ENCODE measurements around the gene DRC7.

The DRC7 gene

GRCh38 chr16:57661936-57662906 is 32.4 kb upstream of the DRC7 start:
- TF ChIP-seq, protein P1, sequence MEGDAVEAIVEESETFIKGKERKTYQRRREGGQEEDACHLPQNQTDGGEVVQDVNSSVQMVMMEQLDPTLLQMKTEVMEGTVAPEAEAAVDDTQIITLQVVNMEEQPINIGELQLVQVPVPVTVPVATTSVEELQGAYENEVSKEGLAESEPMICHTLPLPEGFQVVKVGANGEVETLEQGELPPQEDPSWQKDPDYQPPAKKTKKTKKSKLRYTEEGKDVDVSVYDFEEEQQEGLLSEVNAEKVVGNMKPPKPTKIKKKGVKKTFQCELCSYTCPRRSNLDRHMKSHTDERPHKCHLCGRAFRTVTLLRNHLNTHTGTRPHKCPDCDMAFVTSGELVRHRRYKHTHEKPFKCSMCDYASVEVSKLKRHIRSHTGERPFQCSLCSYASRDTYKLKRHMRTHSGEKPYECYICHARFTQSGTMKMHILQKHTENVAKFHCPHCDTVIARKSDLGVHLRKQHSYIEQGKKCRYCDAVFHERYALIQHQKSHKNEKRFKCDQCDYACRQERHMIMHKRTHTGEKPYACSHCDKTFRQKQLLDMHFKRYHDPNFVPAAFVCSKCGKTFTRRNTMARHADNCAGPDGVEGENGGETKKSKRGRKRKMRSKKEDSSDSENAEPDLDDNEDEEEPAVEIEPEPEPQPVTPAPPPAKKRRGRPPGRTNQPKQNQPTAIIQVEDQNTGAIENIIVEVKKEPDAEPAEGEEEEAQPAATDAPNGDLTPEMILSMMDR (conservative IDR thresholded peaks at IDR 0.05) = no peak
- H3K27ac ChIP-seq = no peak overlapping the region

DNA sequence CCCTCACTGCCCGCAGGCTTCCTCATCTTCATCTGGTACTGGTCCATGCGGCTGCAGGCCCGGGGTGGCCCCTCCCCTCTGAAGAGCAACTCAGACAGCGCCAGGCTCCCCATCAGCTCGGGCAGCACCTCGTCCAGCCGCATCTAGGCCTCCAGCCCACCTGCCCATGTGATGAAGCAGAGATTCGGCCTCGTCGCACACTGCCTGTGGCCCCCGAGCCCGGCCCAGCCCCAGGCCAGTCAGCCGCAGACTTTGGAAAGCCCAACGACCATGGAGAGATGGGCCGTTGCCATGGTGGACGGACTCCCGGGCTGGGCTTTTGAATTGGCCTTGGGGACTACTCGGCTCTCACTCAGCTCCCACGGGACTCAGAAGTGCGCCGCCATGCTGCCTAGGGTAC is 31.2 kb upstream of the DRC7 start:
- no peak overlapping the region for H3K27ac ChIP-seq
- TF ChIP-seq, protein P1 (conservative IDR thresholded peaks at IDR 0.05) = no peak

GRCh38 chr16:57663917-57664661 is 30.5 kb upstream of the DRC7 start:
- TF ChIP-seq, protein P1 (conservative IDR thresholded peaks at IDR 0.05) = no peak
- no peak overlapping the region for H3K27ac ChIP-seq

- TF ChIP-seq, protein P1 (conservative IDR thresholded peaks at IDR 0.05) = no peak
- H3K27ac ChIP-seq = no peak overlapping the region
These were observed 30.0 kb upstream of the DRC7 start for GRCh38 chr16:57664662-57665025.

- TF ChIP-seq, protein P1 (conservative IDR thresholded peaks at IDR 0.05) = no peak
- H3K27ac ChIP-seq = no peak overlapping the region
These were observed 29.1 kb upstream of the DRC7 start for GRCh38 chr16:57665541-57665940.

DNA sequence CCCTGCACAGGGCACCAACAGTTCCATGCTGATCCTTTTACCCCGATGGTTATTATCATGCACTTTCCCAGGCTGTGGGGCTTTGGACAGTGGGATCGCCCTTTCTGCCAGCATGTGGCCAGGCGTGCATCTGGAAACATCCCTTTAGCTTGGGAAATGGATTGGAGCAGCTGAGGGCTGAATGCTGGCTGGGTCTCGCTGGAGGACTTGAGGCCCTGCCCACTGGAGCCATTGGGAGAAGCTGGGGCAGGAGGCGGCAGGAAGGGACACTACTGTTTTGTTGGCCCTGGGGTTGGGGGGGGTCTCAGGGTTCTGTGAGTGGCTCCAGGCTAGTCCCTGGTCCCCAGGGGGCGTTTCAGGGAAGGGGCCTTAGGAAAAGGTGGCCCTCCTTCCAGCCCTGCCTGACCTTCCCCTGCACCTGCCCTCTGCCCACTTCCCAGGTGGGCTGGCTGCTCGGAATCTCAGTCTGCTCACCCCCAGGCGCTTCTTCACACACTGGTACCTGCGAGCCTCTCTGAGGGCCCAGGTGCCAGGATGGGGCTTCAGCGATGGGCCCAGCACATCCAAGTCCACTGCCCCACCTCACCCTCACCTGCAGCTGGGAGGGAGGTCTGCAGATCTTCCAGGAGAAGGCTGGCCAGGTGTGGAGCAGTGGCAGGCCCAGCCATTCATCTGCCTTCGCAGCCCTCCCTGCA is 28.1 kb upstream of the DRC7 start:
- no peak overlapping the region for H3K27ac ChIP-seq
- TF ChIP-seq, protein P1 (conservative IDR thresholded peaks at IDR 0.05) = no peak

DNA sequence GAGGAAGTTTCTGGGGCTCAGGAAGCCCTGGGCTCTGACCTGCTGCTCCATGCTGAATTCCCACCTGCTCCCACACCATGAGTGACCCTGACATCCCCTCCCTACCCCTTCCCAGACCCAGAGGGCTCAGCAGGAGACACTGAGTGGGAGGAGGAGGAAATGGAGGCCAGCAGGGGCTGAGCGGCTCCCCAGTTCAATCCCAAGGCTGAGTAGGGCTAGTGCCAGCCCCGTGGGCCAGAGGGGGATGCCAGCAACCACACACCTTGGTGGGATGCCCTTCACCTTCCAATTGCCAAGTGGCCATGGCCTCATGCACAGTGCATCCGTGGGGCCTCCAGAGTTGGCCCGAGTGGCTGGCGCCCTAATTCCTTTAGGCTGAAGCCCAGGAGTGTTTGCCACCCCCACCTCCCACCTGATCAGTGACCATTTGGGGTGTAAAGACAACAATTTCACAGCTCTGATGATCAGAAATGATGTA is 27.5 kb upstream of the DRC7 start:
- TF ChIP-seq, protein P1 (conservative IDR thresholded peaks at IDR 0.05) = no peak
- H3K27ac ChIP-seq = no peak overlapping the region

Data from VCaP (cell line).